Stomach (tissue), 9 donors: ENCODE measurements around the gene SERPINI1. TPM values are rescaled to one million over a fixed set of nuclear protein-coding genes. Genes with fewer than 3 reads are reported as not detected.

Experiments
- DNase-seq, 2 donors: peaks; one replicate each; pipeline versions ENCODE4 v3.0.0 to v3.0.0-alpha.2; 2013 to 2019
- H3K27ac ChIP-seq, 5 donors: fragments of 200-600 bp in 4 of 5; sonication (generic) in 4 of 5; one replicate each; pipeline ENCODE4 v1.5.1; 2013 to 2019; ENCODE audit warnings: mild to moderate bottlenecking in 1 of 5, moderate library complexity in 1 of 5
- H3K27me3 ChIP-seq, 3 donors: fragments of 200-600 bp; sonication (generic); one replicate each; pipeline ENCODE4 v1.5.1; 2017 to 2019; ENCODE audit warnings: mixed run types in 1 of 3
- H3K36me3 ChIP-seq, 4 donors: fragments of 200-600 bp; sonication (generic); 1 replicate in 3 of 4; 2 replicates in 1 of 4; pipeline ENCODE4 v1.5.1; 2016 to 2019
- H3K4me1 ChIP-seq, 4 donors: fragments of 200-600 bp; sonication (generic); one replicate each; pipeline ENCODE4 v1.5.1; 2016 to 2019
- H3K4me3 ChIP-seq, 4 donors: fragments of 200-600 bp; sonication (generic) in 3 of 4; one replicate each; pipeline ENCODE4 v1.5.1; 2016 to 2019; ENCODE audit warnings: mild to moderate bottlenecking in 1 of 4
- H3K9me3 ChIP-seq, 4 donors: fragments of 200-600 bp; sonication (generic); one replicate each; pipeline ENCODE4 v1.5.1; 2016 to 2019
- EP300 ChIP-seq: sonication (generic); formaldehyde crosslinking; IDR thresholded peaks from one replicate; pipeline ENCODE4 v1.6.1; 2017; ENCODE audit warnings: antibody characterized with exemption
- POLR2A ChIP-seq, 4 donors: fragments of 450-650 bp; IDR thresholded peaks; one replicate each; pipeline ENCODE4 v1.6.1; 2016; ENCODE audit warnings: antibody characterized with exemption in 4 of 4, control low read depth in 2 of 4, mild to moderate bottlenecking in 1 of 4, moderate library complexity in 1 of 4
- POLR2AphosphoS5 ChIP-seq, 3 donors: sonication (generic); formaldehyde crosslinking; IDR thresholded peaks; one replicate each; pipeline ENCODE4 v1.6.1; 2016; ENCODE audit warnings: antibody characterized with exemption in 3 of 3
- WGBS, 5 donors: extraction: QIAGEN DNeasy Blood & Tissue Kit in 3 of 5; methylation state at CpG; one replicate each; pipeline versions ENCODE4 v1.1.5 to v1.1.7; 2013 to 2018; 5-methylcytosine and 5-hydroxymethylcytosine counted together
- intact Hi-C: fragments of 100-400 bp; cut with DNase I; formaldehyde crosslinking; loops from one replicate; pipeline ENCODE4 v1.15.1; 2023; ENCODE audit warnings: low total_unique reads
- polyA plus RNA-seq, 3 donors: library from polyadenylated mRNA; stranded (reverse); fragments of 200-250 nt; gene quantifications; one replicate each; pipeline ENCODE4 v1.2.3, GENCODE V29; 2013
- total RNA-seq, 5 donors: library from RNA; depleted of rRNA; stranded (reverse); fragments of >200 nt; gene quantifications; one replicate each; pipeline versions ENCODE4 v1.1.0 to v1.2.3, GENCODE V29; 2014 to 2016
- TF ChIP-seq, protein P1 (sequence below), 7 experiments: fragments of 450-650 bp in 4 of 7; fragments of 200-600 bp in 3 of 7; sonication (generic) in 3 of 7; IDR thresholded peaks; one replicate each; pipeline ENCODE4 v1.5.1; 2016 to 2019; ENCODE audit warnings: antibody characterized with exemption in 7 of 7, control low read depth in 2 of 7, mild to moderate bottlenecking in 1 of 7
- donor health status: healthy with polysubstance abuse.
- donor health status: Bipolar disorder and iron deficiency.
- donor health status: healthy.

Gene SERPINI1
- total and polyA plus RNA-seq, 8 donors = 5.9 to 8.6 (median 6.4) TPM; not detected in 3

DNA sequence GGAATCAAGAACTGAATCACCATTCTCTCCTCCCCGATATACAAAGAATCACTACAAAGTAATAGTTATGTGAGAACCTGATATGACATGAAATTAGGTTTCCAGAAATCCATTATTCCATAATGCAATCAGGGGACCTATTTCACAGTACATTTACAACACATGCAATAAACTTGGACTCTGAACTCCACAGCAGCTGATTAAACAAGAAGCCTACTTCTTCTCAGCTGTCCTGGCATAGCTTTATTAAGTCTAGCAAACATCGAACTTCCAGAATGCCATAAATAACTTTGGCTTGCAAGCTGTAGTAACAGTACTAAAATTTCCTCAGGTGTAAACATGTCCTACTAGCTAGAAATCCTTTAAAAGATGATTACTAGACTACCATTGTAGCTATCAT is 18.6 kb upstream of the SERPINI1 start:
- H3K4me1 ChIP-seq = peaks cover 0 to 10% (median 0%) of the 10 kb centered on the region in 4 donors
- DNase-seq = peak in 1 of 2 donors; percentile 54
- no peak overlapping the region for H3K27ac ChIP-seq
- no peak overlapping the region for H3K4me3 ChIP-seq
- peaks cover 8 to 38% (median 34%) of the 10 kb centered on the region in 4 donors for H3K36me3 ChIP-seq
- WGBS, 5 donors = 13 to 60% (median 55%) methylated on average over 2 of the region's 2 CpGs
- no peak for TF ChIP-seq POLR2AphosphoS5 (IDR thresholded peaks at IDR 0.05)
- TF ChIP-seq, protein P1, sequence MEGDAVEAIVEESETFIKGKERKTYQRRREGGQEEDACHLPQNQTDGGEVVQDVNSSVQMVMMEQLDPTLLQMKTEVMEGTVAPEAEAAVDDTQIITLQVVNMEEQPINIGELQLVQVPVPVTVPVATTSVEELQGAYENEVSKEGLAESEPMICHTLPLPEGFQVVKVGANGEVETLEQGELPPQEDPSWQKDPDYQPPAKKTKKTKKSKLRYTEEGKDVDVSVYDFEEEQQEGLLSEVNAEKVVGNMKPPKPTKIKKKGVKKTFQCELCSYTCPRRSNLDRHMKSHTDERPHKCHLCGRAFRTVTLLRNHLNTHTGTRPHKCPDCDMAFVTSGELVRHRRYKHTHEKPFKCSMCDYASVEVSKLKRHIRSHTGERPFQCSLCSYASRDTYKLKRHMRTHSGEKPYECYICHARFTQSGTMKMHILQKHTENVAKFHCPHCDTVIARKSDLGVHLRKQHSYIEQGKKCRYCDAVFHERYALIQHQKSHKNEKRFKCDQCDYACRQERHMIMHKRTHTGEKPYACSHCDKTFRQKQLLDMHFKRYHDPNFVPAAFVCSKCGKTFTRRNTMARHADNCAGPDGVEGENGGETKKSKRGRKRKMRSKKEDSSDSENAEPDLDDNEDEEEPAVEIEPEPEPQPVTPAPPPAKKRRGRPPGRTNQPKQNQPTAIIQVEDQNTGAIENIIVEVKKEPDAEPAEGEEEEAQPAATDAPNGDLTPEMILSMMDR (IDR thresholded peaks at IDR 0.05) = no peak
- TF ChIP-seq POLR2A (IDR thresholded peaks at IDR 0.05) = no peak
- TF ChIP-seq EP300 = no peak
- H3K27me3 ChIP-seq = no peaks in the 10 kb centered on the region
- no peaks in the 10 kb centered on the region for H3K9me3 ChIP-seq
- intact Hi-C loops = no loop called here

DNA sequence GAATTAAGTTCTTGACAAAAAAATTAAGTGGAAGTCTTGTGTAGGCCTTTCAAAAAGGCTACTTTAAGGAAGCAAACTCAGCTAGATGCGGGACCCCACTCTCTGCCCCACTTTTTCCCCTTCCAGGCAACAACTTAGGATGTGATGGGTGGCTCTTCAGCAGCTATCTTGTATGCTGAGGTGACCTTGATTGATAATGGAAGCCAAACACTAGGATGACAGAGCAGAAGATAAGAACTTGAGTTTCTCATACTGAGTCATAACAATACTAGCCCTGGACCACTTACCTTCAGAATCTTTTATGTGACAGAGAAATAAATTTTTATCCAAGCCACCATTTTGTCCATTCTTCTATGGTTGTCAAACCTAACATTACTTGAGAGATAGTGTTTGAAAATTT is 16.9 kb upstream of the SERPINI1 start:
- Histone ChIP-seq H3K4me1 (peaks cover 0 to 22% (median 0%) of the 10 kb centered on the region in 4 donors), H3K27ac (no peak overlapping the region), H3K27me3 (no peaks in the 10 kb centered on the region), H3K36me3 (peaks cover 8 to 38% (median 34%) of the 10 kb centered on the region in 4 donors), H3K9me3 (no peaks in the 10 kb centered on the region), H3K4me3 (no peak overlapping the region)
- intact Hi-C loops = no loop called here
- TF ChIP-seq POLR2AphosphoS5 (IDR thresholded peaks at IDR 0.05) (no peak), EP300 (no peak), POLR2A (IDR thresholded peaks at IDR 0.05) (no peak)
- TF ChIP-seq, protein P1 (IDR thresholded peaks at IDR 0.05) = no peak
- no peak for DNase-seq
- 93 to 100% (median 95%) methylated on average over 1 of the region's 1 CpG for WGBS, 5 donors

DNA sequence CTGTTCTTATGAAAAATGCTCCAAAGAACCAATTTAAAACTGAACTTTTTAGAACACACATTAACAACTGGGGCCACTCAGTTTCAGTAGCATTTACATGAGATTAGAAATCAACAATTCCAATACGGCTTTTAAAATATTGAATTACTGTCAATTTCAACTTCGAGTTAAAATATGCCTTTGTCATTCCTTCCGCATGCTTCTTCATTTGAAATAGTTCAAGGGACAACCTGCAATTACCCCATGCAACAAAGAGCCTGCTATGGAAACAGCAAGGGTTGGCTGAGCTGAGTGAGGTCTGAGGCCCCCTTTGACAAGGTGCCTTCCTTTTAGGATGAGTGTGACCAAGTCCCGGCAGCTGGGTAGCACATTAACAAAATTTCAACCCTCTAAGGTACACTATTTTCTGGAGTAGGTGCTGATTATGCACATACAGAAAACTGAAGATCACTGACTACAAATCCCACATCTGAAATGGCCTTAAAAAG is 12.5 kb upstream of the SERPINI1 start:
- no peak overlapping the region for H3K4me3 ChIP-seq
- H3K27ac ChIP-seq = no peak overlapping the region
- 88 to 91% (median 90%) methylated on average over 4 of the region's 4 CpGs for WGBS, 5 donors
- H3K9me3 ChIP-seq = no peaks in the 10 kb centered on the region
- H3K36me3 ChIP-seq = peaks cover 8 to 23% (median 22%) of the 10 kb centered on the region in 4 donors
- TF ChIP-seq POLR2AphosphoS5 (IDR thresholded peaks at IDR 0.05) (no peak), POLR2A (IDR thresholded peaks at IDR 0.05) (no peak)
- TF ChIP-seq, protein P1 (IDR thresholded peaks at IDR 0.05) = no peak
- peaks cover 6 to 42% (median 19%) of the 10 kb centered on the region in 4 donors for H3K4me1 ChIP-seq
- DNase-seq = no peak
- no peaks in the 10 kb centered on the region for H3K27me3 ChIP-seq
- intact Hi-C loops = no loop called here

DNA sequence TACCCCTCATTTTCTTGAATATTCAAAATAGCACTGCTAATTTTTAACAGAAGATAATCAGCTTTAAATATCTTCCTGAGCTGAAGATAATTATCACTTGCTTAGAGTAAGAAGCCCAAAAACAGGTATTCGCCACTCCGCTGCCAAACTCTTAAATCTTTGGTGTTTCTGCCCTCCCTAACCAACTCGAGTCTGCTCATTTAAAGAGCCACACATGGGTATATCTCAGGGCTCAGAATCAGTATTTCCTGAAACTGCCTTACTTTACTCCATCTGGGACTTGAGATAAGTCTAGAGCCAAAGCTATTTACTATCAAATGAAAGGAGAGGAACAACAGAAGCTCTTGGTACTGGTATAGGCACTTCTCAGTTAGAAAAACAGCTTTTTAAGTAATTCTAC is 11.6 kb upstream of the SERPINI1 start:
- H3K27ac ChIP-seq = no peak overlapping the region
- H3K4me3 ChIP-seq = no peak overlapping the region
- H3K9me3 ChIP-seq = no peaks in the 10 kb centered on the region
- peaks cover 8 to 15% (median 14%) of the 10 kb centered on the region in 4 donors for H3K36me3 ChIP-seq
- no peak for TF ChIP-seq EP300
- intact Hi-C loops = no loop called here
- 69 to 80% (median 75%) methylated on average over 3 of the region's 3 CpGs for WGBS, 5 donors
- no peaks in the 10 kb centered on the region for H3K27me3 ChIP-seq
- DNase-seq = no peak
- H3K4me1 ChIP-seq = peaks cover 8 to 50% (median 24%) of the 10 kb centered on the region in 4 donors

DNA sequence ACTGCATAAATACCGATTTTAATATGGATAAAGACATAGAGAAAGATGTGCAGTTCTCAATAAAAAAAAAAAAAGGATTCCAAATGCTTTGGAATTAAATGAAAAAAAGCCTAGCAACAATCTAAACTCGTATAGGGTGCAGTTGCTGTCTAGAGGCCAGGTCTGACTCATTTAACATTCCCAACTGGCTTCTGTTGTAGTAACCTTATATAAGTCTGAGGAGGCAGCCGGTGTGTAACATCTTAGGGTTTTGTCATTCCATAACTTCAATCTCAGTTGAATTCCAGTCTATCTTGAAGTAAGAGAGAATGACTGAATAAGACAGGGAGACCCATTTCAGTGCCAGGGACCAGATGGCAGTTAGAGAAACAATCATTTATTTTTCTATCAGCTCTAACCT is 7.3 kb upstream of the SERPINI1 start:
- no peaks in the 10 kb centered on the region for H3K27me3 ChIP-seq
- no peak for DNase-seq
- H3K9me3 ChIP-seq = no peaks in the 10 kb centered on the region
- intact Hi-C loops = no loop called here
- H3K36me3 ChIP-seq = no peaks in the 10 kb centered on the region
- TF ChIP-seq POLR2A (IDR thresholded peaks at IDR 0.05) (no peak), EP300 (no peak)
- TF ChIP-seq, protein P1 (IDR thresholded peaks at IDR 0.05) = no peak
- no peak overlapping the region for H3K4me3 ChIP-seq
- H3K4me1 ChIP-seq = peaks cover 14 to 81% (median 47%) of the 10 kb centered on the region in 4 donors
- 64 to 70% (median 67%) methylated on average over 3 of the region's 3 CpGs for WGBS, 5 donors
- no peak overlapping the region for H3K27ac ChIP-seq
